Activated CD8-positive, alpha-beta T cell treated with anti-CD3 and anti-CD28 coated beads for 36 hours (primary cell): Measurements from ENCODE around the gene COQ6. TPM values are rescaled to one million over a fixed set of nuclear protein-coding genes. Genes with fewer than 3 reads are reported as not detected.
"Not testable (repeated sequence)": the region's sequence is repeated elsewhere in the genome, so short reads cannot be mapped to it uniquely, and the experiment has no call there.

Experiments
- ATAC-seq: fragments of 200-7000 bp; cut with Tn5 transposase; one replicate; pipeline ENCODE4 v1.10.0; 2021; ENCODE audit warnings: mild to moderate bottlenecking, moderate library complexity
- CTCF ChIA-PET: fragments of 350-600 bp; sonication (Branson Sonifier 250); formaldehyde crosslinking; loops from one replicate; lab custom pipeline; 2021; ENCODE audit warnings: antibody characterized with exemption; lab: Charles Lee
- POLR2A ChIA-PET: fragments of 350-600 bp; sonication (Branson Sonifier 250); formaldehyde crosslinking; loops from one replicate; lab custom pipeline; 2021; ENCODE audit warnings: antibody characterized with exemption; lab: Charles Lee
- DNase-seq: peaks from one replicate; pipeline ENCODE4 v3.0.0-alpha.2; 2020
- H3K27ac Mint-ChIP-seq: one replicate; pipeline ENCODE4 v1.8.0; 2021; ENCODE audit warnings: mild to moderate bottlenecking, mixed read lengths
- H3K27me3 Mint-ChIP-seq: one replicate; pipeline ENCODE4 v1.8.0; 2021; ENCODE audit warnings: mixed read lengths
- H3K36me3 Mint-ChIP-seq: one replicate; pipeline ENCODE4 v1.8.0; 2021; ENCODE audit warnings: low read depth, mixed read lengths
- H3K4me1 Mint-ChIP-seq: one replicate; pipeline ENCODE4 v1.8.0; 2021; ENCODE audit warnings: low read depth, mixed read lengths
- H3K4me3 Mint-ChIP-seq: one replicate; pipeline ENCODE4 v1.8.0; 2021; ENCODE audit warnings: mild to moderate bottlenecking, moderate library complexity, mixed read lengths
- H3K9me3 Mint-ChIP-seq: one replicate; pipeline ENCODE4 v1.8.0; 2021; ENCODE audit warnings: mixed read lengths
- CTCF ChIP-seq: fragments of 200-600 bp; IDR thresholded peaks from one replicate; pipeline ENCODE4 v1.8.0; 2022; ENCODE audit warnings: antibody characterized with exemption, mild to moderate bottlenecking
- intact Hi-C: fragments of 100-400 bp; cut with micrococcal nuclease; formaldehyde crosslinking; loops from one replicate; pipeline ENCODE4 v1.10.0; 2022
- total RNA-seq, 2 experiments: library from RNA; stranded (reverse); gene quantifications; one replicate each; pipeline ENCODE4 v1.2.3, GENCODE V29; 2021

The COQ6 gene
- total RNA-seq = 10 to 100 TPM; 20.2 to 23.2 TPM

DNA sequence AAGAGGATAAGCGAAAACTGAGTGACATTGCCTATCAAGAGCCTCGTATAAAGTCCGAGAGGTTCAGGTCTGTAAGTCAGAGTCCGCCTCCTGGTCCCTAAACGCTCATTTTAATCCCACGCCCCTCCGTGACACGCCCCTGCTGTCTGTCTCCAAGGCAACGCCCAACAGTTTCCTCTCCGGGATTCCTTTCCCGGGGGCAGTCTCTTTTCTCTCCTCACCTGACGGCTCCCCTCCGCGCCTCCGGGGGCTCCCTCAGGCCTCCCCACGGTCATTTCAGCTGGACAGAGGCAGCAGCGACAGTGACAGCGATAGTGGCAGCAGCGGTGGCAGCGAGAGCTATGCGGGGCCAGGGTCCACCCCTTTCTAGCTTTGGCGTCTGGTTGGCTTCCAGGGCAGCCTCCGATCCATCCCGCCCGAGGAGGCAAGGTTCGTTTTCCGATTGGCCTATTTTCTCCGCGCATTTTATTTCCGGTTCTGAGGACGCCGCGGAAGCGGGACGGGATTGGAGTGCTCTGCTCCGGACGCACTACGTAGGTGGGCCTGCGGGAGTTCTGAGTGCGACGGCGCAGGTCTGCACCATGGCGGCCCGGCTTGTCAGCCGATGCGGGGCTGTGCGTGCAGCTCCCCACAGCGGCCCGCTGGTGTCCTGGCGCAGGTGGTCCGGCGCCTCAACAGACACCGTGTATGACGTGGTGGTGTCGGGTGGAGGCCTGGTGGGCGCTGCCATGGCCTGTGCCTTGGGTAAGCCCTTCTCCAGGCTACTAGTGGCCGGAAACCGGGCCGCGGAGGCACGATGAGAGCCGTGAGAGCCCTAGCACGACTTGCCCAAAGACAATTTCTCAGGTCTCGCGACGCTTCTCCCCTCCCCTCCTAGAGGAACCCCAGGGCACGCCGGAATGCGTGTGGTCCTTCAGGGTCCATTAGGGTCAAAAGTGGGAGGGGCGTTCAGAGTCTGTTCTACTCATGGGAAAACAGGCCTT lies at the start of gene COQ6, which contains the start of gene FAM161B:
Gene COQ6 (plus strand): TSS at position 551 of the 983 bp plus-strand sequence. CDS start 31 bp downstream, at position 582.
Gene FAM161B (minus strand): TSS at position 343 of the 983 bp plus-strand sequence. CDS start 68 bp downstream, at position 275.
- no peak for TF ChIP-seq CTCF
- Mint-ChIP-seq H3K4me1 (peaks cover 12% of the 10 kb centered on the region), H3K36me3 (peaks cover 11% of the 10 kb centered on the region), H3K4me3 (peak within 1 kb of the TSS; percentile 92), H3K27ac (peak within 1 kb of the TSS; percentile 87), H3K27me3 (no peaks in the 10 kb centered on the region), H3K9me3 (no peaks in the 10 kb centered on the region)
- peak; percentile 93 for ATAC-seq
- intact Hi-C loops = no loop called here
- CTCF ChIA-PET = no interaction called here
- DNase-seq = peak; percentile 96
- POLR2A ChIA-PET = interaction anchor here (0.8 to 1.3 kb wide), 3 partner anchors 11 to 98 kb away, joined by 3 to 4 read pairs (median 3); no protein-coding TSS in a partner anchor

- Mint-ChIP-seq H3K4me3 (no peak overlapping the region), H3K36me3 (peaks cover 36% of the 10 kb centered on the region), H3K27ac (no peak overlapping the region), H3K4me1 (no peaks in the 10 kb centered on the region), H3K27me3 (no peaks in the 10 kb centered on the region), H3K9me3 (no peaks in the 10 kb centered on the region)
- ChIA-PET POLR2A (no interaction called here), CTCF (no interaction called here)
- ATAC-seq = no peak
- intact Hi-C loops = no loop called here
- DNase-seq = no peak
- no peak for TF ChIP-seq CTCF
Measured at GRCh38 chr14:73903028-73903427, 47.1 kb upstream of the COQ6 start.

GRCh38 chr14:73909681-73910080 lies 40.4 kb upstream of the COQ6 start:
- no peak overlapping the region for H3K4me3 Mint-ChIP-seq
- DNase-seq = no peak
- H3K9me3 Mint-ChIP-seq = no peaks in the 10 kb centered on the region
- CTCF ChIA-PET = no interaction called here
- no peaks in the 10 kb centered on the region for H3K27me3 Mint-ChIP-seq
- no peak for ATAC-seq
- peaks cover 78% of the 10 kb centered on the region for H3K36me3 Mint-ChIP-seq
- H3K4me1 Mint-ChIP-seq = no peaks in the 10 kb centered on the region
- intact Hi-C loops = no loop called here
- H3K27ac Mint-ChIP-seq = no peak overlapping the region
- POLR2A ChIA-PET = interaction anchor here (0.5 kb wide), 1 partner anchor 78 kb away, joined by 3 read pairs; no protein-coding TSS in a partner anchor
- no peak for TF ChIP-seq CTCF

DNA sequence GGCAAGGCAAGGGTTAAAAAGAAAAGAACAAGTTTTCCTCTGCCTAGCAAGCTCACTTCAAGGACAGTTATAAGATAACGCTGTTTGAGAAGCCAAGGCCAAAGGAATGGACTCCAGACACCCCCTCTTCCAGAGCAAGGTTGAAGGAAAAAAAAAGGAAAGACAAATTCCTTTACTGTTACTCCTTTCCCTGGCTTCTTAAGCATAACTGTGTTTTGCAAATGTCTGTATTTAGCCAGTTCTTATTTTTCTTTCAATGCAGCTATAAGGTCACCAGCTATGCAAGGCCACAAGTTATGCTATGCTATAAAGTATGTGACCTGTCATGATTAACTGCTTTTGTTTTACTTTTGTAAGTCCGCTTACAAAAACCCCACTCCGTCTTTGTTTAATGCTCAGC lies 36.8 kb upstream of the COQ6 start:
- intact Hi-C loops = no loop called here
- ChIA-PET CTCF (no interaction called here), POLR2A (no interaction called here)
- Mint-ChIP-seq H3K9me3 (no peaks in the 10 kb centered on the region), H3K4me3 (no peak overlapping the region), H3K27me3 (no peaks in the 10 kb centered on the region), H3K36me3 (peaks cover 60% of the 10 kb centered on the region), H3K4me1 (no peaks in the 10 kb centered on the region), H3K27ac (no peak overlapping the region)
- no peak for ATAC-seq
- no peak for DNase-seq
- no peak for TF ChIP-seq CTCF

GRCh38 chr14:73916324-73916723 lies 33.8 kb upstream of the COQ6 start:
- no peak for TF ChIP-seq CTCF
- ChIA-PET CTCF (interaction anchor here (1.2 kb wide), 1 partner anchor 19 kb away, joined by 4 read pairs; no protein-coding TSS in a partner anchor), POLR2A (interaction anchor here (0.8 to 1.0 kb wide), 2 partner anchors 14 to 65 kb away, joined by 3 read pairs; partner anchors contain the start of gene PTGR2)
- H3K36me3 Mint-ChIP-seq = peaks cover 49% of the 10 kb centered on the region
- DNase-seq = no peak
- H3K9me3 Mint-ChIP-seq = no peaks in the 10 kb centered on the region
- no peaks in the 10 kb centered on the region for H3K27me3 Mint-ChIP-seq
- H3K27ac Mint-ChIP-seq = peak overlapping the region; percentile 16
- H3K4me3 Mint-ChIP-seq = no peak overlapping the region
- intact Hi-C loops = no loop called here
- H3K4me1 Mint-ChIP-seq = no peaks in the 10 kb centered on the region
- no peak for ATAC-seq

- DNase-seq, H3K9me3 Mint-ChIP-seq, H3K4me1 Mint-ChIP-seq, H3K4me3 Mint-ChIP-seq, H3K27ac Mint-ChIP-seq, CTCF ChIA-PET, H3K27me3 Mint-ChIP-seq, ATAC-seq, intact Hi-C loops: not testable (repeated sequence)
- peaks cover 40% of the 10 kb centered on the region for H3K36me3 Mint-ChIP-seq
- POLR2A ChIA-PET = interaction anchor here (0.6 to 1.4 kb wide), 2 partner anchors 21 to 43 kb away, joined by 3 to 5 read pairs; no protein-coding TSS in a partner anchor
Measured at GRCh38 chr14:73919457-73919856, 30.6 kb upstream of the COQ6 start.
